ENCODE data around the gene ZNF497. TPM values are rescaled to one million over a fixed set of nuclear protein-coding genes. Genes with fewer than 3 reads are reported as not detected.

Gene ZNF497
- total and polyA plus RNA-seq, 10 donors = 0.44 to 3.0 (median 1.0) TPM

- H3K27me3 ChIP-seq (replicated peaks in 1 of 7) = peaks cover 0 to 56% (median 12%) of the 10 kb centered on the region in 7 donors
- DNase-seq = no peak
- 86 to 90% (median 88%) methylated on average over 20 to 26 of the region's 26 CpGs for WGBS, 5 donors
These were observed 9.5 kb downstream of the ZNF497 start, which contains the start of gene A1BG for GRCh38 chr19:58352760-58353671. A1BG (minus strand) TSS chr19:58353492; CDS start chr19:58353437, 55 bp downstream.

GRCh38 chr19:58351990-58352755, 10.4 kb downstream of the ZNF497 start:
- H3K4me3 ChIP-seq = no peak overlapping the region
- intact Hi-C loops (cut with DNase I; ENCODE audit: low total_unique reads) = no loop called here
- no peaks in the 10 kb centered on the region for H3K9me3 ChIP-seq
- TF ChIP-seq POLR2A (IDR thresholded peaks at IDR 0.05) (no peak), CTCF (IDR thresholded peaks at IDR 0.05 in 8 of 11, conservative IDR thresholded peaks at IDR 0.05 in 3 of 11) (no peak), POLR2AphosphoS5 (IDR thresholded peaks at IDR 0.05) (no peak)
- no peak for DNase-seq
- 86 to 93% (median 89%) methylated on average over 16 to 23 of the region's 23 CpGs for WGBS, 5 donors
- no peak overlapping the region for H3K27ac ChIP-seq
- H3K36me3 ChIP-seq = peaks cover 0 to 24% (median 3%) of the 10 kb centered on the region in 6 donors
- H3K27me3 ChIP-seq (replicated peaks in 1 of 7) = peaks cover 0 to 58% (median 9%) of the 10 kb centered on the region in 7 donors
- H3K4me1 ChIP-seq = peaks cover 13 to 58% (median 40%) of the 10 kb centered on the region in 6 donors

More at GRCh38 chr19:58352760-58353671, 9.5 kb downstream of the ZNF497 start, which contains the start of gene A1BG:
- Histone ChIP-seq H3K9me3 (no peaks in the 10 kb centered on the region), H3K4me3 (no peak within 1 kb of the TSS), H3K4me1 (peaks cover 18 to 60% (median 45%) of the 10 kb centered on the region in 6 donors), H3K36me3 (peaks cover 0 to 24% (median 3%) of the 10 kb centered on the region in 6 donors), H3K27ac (no peak within 1 kb of the TSS)
- TF ChIP-seq POLR2AphosphoS5 (IDR thresholded peaks at IDR 0.05) (no peak), POLR2A (IDR thresholded peaks at IDR 0.05) (no peak), CTCF (IDR thresholded peaks at IDR 0.05 in 8 of 11, conservative IDR thresholded peaks at IDR 0.05 in 3 of 11) (no peak)
- intact Hi-C loops (cut with DNase I; ENCODE audit: low total_unique reads) = no loop called here

- no peak for TF ChIP-seq POLR2AphosphoS5 (IDR thresholded peaks at IDR 0.05)
- no peak for TF ChIP-seq CTCF (IDR thresholded peaks at IDR 0.05 in 8 of 11, conservative IDR thresholded peaks at IDR 0.05 in 3 of 11)
- no peak for TF ChIP-seq POLR2A (IDR thresholded peaks at IDR 0.05)
These were observed 11.0 kb downstream of the ZNF497 start for GRCh38 chr19:58351558-58351878.

More at GRCh38 chr19:58351558-58351878, 11.0 kb downstream of the ZNF497 start:
- 89 to 95% (median 91%) methylated on average over 7 to 9 of the region's 9 CpGs for WGBS, 5 donors
- Histone ChIP-seq H3K27me3 (replicated peaks in 1 of 7) (peaks cover 0 to 58% (median 5%) of the 10 kb centered on the region in 7 donors), H3K9me3 (no peaks in the 10 kb centered on the region), H3K4me3 (no peak overlapping the region), H3K27ac (no peak overlapping the region), H3K36me3 (peaks cover 0 to 24% (median 3%) of the 10 kb centered on the region in 6 donors), H3K4me1 (peaks cover 6 to 58% (median 40%) of the 10 kb centered on the region in 6 donors)
- no peak for DNase-seq
- intact Hi-C loops (cut with DNase I; ENCODE audit: low total_unique reads) = no loop called here
